HEK293 (cell line): ENCODE data around the gene CRCP.

Experiments
- PBX3 ChIP-seq: sonication (generic); formaldehyde crosslinking; IDR thresholded peaks from 2 replicates; pipeline ENCODE4 v1.8.1; 2022; ENCODE audit warnings: mild to moderate bottlenecking, moderate library complexity, missing genetic modification reagents
- ZNF416 ChIP-seq: fragments of 450-650 bp; formaldehyde crosslinking; IDR thresholded peaks from 2 replicates; pipeline ENCODE4 v1.5.1; 2016; ENCODE audit warnings: missing biosample characterization, missing genetic modification characterization
- TF ChIP-seq, protein P1 (sequence below): fragments of 450-650 bp; formaldehyde crosslinking; conservative IDR thresholded peaks from 2 replicates; pipeline ENCODE4 v1.5.1; 2016; ENCODE audit warnings: low read depth, missing biosample characterization, missing genetic modification characterization

GRCh38 chr7:66110856-66111255 is 3.8 kb upstream of the CRCP start:
- TF ChIP-seq, protein P1, sequence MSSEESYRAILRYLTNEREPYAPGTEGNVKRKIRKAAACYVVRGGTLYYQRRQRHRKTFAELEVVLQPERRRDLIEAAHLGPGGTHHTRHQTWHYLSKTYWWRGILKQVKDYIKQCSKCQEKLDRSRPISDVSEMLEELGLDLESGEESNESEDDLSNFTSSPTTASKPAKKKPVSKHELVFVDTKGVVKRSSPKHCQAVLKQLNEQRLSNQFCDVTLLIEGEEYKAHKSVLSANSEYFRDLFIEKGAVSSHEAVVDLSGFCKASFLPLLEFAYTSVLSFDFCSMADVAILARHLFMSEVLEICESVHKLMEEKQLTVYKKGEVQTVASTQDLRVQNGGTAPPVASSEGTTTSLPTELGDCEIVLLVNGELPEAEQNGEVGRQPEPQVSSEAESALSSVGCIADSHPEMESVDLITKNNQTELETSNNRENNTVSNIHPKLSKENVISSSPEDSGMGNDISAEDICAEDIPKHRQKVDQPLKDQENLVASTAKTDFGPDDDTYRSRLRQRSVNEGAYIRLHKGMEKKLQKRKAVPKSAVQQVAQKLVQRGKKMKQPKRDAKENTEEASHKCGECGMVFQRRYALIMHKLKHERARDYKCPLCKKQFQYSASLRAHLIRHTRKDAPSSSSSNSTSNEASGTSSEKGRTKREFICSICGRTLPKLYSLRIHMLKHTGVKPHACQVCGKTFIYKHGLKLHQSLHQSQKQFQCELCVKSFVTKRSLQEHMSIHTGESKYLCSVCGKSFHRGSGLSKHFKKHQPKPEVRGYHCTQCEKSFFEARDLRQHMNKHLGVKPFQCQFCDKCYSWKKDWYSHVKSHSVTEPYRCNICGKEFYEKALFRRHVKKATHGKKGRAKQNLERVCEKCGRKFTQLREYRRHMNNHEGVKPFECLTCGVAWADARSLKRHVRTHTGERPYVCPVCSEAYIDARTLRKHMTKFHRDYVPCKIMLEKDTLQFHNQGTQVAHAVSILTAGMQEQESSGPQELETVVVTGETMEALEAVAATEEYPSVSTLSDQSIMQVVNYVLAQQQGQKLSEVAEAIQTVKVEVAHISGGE (tag by site-specific recombination) = no peak
- TF ChIP-seq ZNF416 (tag by site-specific recombination) (no peak), PBX3 (no peak)
